HepG2 (cell line): ENCODE measurements around the gene ZSCAN31. TPM values are rescaled to one million over a fixed set of nuclear protein-coding genes. Genes with fewer than 3 reads are reported as not detected.

Experiments used
- MAZ ChIP-seq, 2 experiments: sonication (generic) in 1 of 2; formaldehyde crosslinking in 1 of 2; IDR thresholded peaks; 2 replicates each; pipeline versions ENCODE4 v1.5.0 to v1.6.1; 2012 to 2020; ENCODE audit warnings: low read depth in 2 of 2, mild to moderate bottlenecking in 2 of 2, borderline replicate concordance in 1 of 2, improper control_type of control experiment in 1 of 2, low read length in 1 of 2, missing genetic modification reagents in 1 of 2, moderate library complexity in 1 of 2
- NPAS2 ChIP-seq: sonication (generic); formaldehyde crosslinking; IDR thresholded peaks from 2 replicates; pipeline ENCODE4 v1.8.0; 2022; ENCODE audit warnings: mild to moderate bottlenecking, missing genetic modification reagents, borderline replicate concordance
- NRL ChIP-seq: sonication (generic); formaldehyde crosslinking; IDR thresholded peaks from 2 replicates; pipeline ENCODE4 v1.5.0; 2020; ENCODE audit warnings: missing genetic modification reagents, mild to moderate bottlenecking, moderate library complexity, borderline replicate concordance
- ONECUT2 ChIP-seq: sonication (generic); formaldehyde crosslinking; IDR thresholded peaks from 2 replicates; pipeline ENCODE4 v1.4.0; 2020; ENCODE audit warnings: missing genetic modification reagents
- TBL1XR1 ChIP-seq: fragments of 150-350 bp; IDR thresholded peaks from 2 replicates; pipeline ENCODE4 v1.6.1; 2014; ENCODE audit warnings: borderline replicate concordance, low read length; ENCODE audit not compliant: partially characterized antibody
- ZFX ChIP-seq: sonication (generic); formaldehyde crosslinking; IDR thresholded peaks from 2 replicates; pipeline ENCODE4 v1.4.0; 2020; ENCODE audit warnings: mild to moderate bottlenecking, low read depth, missing genetic modification reagents, moderate library complexity
- ZNF20 ChIP-seq: sonication (generic); formaldehyde crosslinking; IDR thresholded peaks from 2 replicates; pipeline ENCODE4 v1.4.0; 2020; ENCODE audit warnings: mild to moderate bottlenecking, moderate library complexity, missing genetic modification reagents
- ZNF567 ChIP-seq: sonication (generic); formaldehyde crosslinking; IDR thresholded peaks from 2 replicates; pipeline ENCODE4 v1.8.1; 2023; ENCODE audit warnings: mild to moderate bottlenecking, missing genetic modification reagents, borderline replicate concordance
- polyA plus RNA-seq, 8 experiments: library from polyadenylated mRNA; depleted of rRNA in 3 of 8; stranded (reverse) in 7 of 8; unstranded in 1 of 8; fragments of >200 nt; fragmentation: Illumina TruSeq in 4 of 8; extraction: Trizol in 4 of 8; gene quantifications; 2 replicates each; pipeline versions ENCODE4 v1.2.1 to v1.2.3, GENCODE V29; 2011 to 2016; ENCODE audit warnings: low read depth in 4 of 8, missing spikeins in 1 of 8, mixed read lengths in 1 of 8; ENCODE audit not compliant: insufficient read depth in 1 of 8
- total RNA-seq, 5 experiments: library from RNA; depleted of rRNA; stranded (reverse); fragments of >200 nt; fragmentation: Illumina TruSeq; extraction: Trizol; gene quantifications; 2 replicates each; pipeline ENCODE4 v1.2.3, GENCODE V29; 2016; ENCODE audit warnings: low read depth in 1 of 5
- TF ChIP-seq, protein P1 (sequence below): sonication (generic); formaldehyde crosslinking; IDR thresholded peaks from 2 replicates; pipeline ENCODE4 v1.5.0; 2020; ENCODE audit warnings: mild to moderate bottlenecking, missing genetic modification reagents
- TF ChIP-seq, protein P2 (sequence below): sonication (generic); formaldehyde crosslinking; conservative IDR thresholded peaks from 2 replicates; pipeline ENCODE4 v1.4.0; 2020; ENCODE audit warnings: mild to moderate bottlenecking, missing genetic modification reagents, moderate library complexity
- TF ChIP-seq, protein P3 (sequence below): sonication (generic); formaldehyde crosslinking; IDR thresholded peaks from 2 replicates; pipeline ENCODE4 v1.4.0; 2020; ENCODE audit warnings: missing genetic modification reagents, borderline replicate concordance
- TF ChIP-seq, protein P4 (sequence below): sonication (generic); formaldehyde crosslinking; IDR thresholded peaks from 2 replicates; pipeline ENCODE4 v1.5.1; 2020; ENCODE audit warnings: missing genetic modification reagents, mild to moderate bottlenecking, borderline replicate concordance
- TF ChIP-seq, protein P5 (sequence below): sonication (generic); formaldehyde crosslinking; IDR thresholded peaks from 2 replicates; pipeline ENCODE4 v1.4.0; 2020; ENCODE audit warnings: missing genetic modification reagents

ZSCAN31 gene
- total and polyA plus RNA-seq, 2 of the 13 experiments (the other 11 are each of a cell fraction or from before 2014, with no cell fraction given), result 5.3 to 6.2 TPM

DNA sequence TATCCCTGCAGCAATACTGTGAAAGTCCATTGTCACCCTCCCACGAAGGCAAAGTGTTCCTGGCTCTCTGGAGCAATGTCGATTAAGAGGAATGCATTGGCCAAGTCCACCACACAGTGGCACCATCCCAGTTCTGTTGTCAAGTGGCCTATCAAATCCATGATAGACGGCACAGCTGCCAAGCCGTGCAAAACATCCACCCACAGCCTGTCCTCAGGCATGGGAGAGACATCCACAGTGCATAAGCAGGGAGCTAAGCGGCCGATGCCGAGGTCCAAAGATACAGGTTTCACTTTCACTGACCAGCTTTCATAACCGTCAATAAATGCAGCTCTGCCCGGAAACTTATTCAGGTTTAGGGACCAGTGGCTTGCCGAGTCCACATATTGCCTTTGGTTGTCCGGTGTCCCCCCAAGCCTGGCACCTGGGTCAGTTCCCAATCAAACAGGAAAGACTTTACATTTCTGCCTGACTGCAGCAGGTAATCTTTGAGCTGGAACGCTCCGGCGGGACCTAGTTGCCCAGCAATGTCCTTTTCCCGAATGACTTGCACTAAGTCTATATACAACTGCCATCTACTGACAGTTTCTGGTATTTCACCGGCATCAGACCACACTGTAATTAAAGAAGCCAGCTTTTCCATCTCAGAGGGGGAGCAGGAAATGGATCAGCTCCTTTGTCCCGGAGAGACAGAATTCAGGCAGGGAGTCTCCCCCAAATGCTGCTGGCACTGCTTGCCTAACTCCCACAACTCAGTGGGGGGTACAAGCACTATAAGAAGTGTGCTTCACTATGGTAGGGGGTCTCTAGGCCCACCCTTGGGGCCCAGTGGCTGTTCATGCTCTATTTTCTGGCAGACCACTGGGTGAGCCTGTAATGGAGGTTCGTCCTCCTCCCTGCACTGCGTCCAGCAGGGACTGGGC, 20.1 kb upstream of the ZSCAN31 start (continued):
- TF ChIP-seq, protein P1, sequence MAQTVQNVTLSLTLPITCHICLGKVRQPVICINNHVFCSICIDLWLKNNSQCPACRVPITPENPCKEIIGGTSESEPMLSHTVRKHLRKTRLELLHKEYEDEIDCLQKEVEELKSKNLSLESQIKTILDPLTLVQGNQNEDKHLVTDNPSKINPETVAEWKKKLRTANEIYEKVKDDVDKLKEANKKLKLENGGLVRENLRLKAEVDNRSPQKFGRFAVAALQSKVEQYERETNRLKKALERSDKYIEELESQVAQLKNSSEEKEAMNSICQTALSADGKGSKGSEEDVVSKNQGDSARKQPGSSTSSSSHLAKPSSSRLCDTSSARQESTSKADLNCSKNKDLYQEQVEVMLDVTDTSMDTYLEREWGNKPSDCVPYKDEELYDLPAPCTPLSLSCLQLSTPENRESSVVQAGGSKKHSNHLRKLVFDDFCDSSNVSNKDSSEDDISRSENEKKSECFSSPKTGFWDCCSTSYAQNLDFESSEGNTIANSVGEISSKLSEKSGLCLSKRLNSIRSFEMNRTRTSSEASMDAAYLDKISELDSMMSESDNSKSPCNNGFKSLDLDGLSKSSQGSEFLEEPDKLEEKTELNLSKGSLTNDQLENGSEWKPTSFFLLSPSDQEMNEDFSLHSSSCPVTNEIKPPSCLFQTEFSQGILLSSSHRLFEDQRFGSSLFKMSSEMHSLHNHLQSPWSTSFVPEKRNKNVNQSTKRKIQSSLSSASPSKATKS (CRISPR knock-in tag), result no peak
- no peak for TF ChIP-seq ZNF20 (CRISPR knock-in tag)
- TF ChIP-seq, protein P2, sequence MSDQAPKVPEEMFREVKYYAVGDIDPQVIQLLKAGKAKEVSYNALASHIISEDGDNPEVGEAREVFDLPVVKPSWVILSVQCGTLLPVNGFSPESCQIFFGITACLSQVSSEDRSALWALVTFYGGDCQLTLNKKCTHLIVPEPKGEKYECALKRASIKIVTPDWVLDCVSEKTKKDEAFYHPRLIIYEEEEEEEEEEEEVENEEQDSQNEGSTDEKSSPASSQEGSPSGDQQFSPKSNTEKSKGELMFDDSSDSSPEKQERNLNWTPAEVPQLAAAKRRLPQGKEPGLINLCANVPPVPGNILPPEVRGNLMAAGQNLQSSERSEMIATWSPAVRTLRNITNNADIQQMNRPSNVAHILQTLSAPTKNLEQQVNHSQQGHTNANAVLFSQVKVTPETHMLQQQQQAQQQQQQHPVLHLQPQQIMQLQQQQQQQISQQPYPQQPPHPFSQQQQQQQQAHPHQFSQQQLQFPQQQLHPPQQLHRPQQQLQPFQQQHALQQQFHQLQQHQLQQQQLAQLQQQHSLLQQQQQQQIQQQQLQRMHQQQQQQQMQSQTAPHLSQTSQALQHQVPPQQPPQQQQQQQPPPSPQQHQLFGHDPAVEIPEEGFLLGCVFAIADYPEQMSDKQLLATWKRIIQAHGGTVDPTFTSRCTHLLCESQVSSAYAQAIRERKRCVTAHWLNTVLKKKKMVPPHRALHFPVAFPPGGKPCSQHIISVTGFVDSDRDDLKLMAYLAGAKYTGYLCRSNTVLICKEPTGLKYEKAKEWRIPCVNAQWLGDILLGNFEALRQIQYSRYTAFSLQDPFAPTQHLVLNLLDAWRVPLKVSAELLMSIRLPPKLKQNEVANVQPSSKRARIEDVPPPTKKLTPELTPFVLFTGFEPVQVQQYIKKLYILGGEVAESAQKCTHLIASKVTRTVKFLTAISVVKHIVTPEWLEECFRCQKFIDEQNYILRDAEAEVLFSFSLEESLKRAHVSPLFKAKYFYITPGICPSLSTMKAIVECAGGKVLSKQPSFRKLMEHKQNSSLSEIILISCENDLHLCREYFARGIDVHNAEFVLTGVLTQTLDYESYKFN, result 0 out of 2 replicates have a peak, but pooled peaks have one; percentile 26
- peak; percentile 65; the same call in 1 of the 2 replicates for TF ChIP-seq ZNF567 (CRISPR knock-in tag)
- TF ChIP-seq, protein P3, sequence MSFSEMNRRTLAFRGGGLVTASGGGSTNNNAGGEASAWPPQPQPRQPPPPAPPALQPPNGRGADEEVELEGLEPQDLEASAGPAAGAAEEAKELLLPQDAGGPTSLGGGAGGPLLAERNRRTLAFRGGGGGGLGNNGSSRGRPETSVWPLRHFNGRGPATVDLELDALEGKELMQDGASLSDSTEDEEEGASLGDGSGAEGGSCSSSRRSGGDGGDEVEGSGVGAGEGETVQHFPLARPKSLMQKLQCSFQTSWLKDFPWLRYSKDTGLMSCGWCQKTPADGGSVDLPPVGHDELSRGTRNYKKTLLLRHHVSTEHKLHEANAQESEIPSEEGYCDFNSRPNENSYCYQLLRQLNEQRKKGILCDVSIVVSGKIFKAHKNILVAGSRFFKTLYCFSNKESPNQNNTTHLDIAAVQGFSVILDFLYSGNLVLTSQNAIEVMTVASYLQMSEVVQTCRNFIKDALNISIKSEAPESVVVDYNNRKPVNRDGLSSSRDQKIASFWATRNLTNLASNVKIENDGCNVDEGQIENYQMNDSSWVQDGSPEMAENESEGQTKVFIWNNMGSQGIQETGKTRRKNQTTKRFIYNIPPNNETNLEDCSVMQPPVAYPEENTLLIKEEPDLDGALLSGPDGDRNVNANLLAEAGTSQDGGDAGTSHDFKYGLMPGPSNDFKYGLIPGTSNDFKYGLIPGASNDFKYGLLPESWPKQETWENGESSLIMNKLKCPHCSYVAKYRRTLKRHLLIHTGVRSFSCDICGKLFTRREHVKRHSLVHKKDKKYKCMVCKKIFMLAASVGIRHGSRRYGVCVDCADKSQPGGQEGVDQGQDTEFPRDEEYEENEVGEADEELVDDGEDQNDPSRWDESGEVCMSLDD, result no peak
- TF ChIP-seq, protein P4, sequence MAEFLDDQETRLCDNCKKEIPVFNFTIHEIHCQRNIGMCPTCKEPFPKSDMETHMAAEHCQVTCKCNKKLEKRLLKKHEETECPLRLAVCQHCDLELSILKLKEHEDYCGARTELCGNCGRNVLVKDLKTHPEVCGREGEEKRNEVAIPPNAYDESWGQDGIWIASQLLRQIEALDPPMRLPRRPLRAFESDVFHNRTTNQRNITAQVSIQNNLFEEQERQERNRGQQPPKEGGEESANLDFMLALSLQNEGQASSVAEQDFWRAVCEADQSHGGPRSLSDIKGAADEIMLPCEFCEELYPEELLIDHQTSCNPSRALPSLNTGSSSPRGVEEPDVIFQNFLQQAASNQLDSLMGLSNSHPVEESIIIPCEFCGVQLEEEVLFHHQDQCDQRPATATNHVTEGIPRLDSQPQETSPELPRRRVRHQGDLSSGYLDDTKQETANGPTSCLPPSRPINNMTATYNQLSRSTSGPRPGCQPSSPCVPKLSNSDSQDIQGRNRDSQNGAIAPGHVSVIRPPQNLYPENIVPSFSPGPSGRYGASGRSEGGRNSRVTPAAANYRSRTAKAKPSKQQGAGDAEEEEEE (CRISPR knock-in tag), result peak; percentile 74; the same call in 1 of the 2 replicates
- 0 out of 2 replicates have a peak, but pooled peaks have one; percentile 44 for TF ChIP-seq NRL
- no peak for TF ChIP-seq ONECUT2 (CRISPR knock-in tag)
- TF ChIP-seq TBL1XR1, result no peak
- peak; percentile 52; the same call in 1 of the 2 replicates for TF ChIP-seq ZFX (CRISPR knock-in tag)
- TF ChIP-seq NPAS2 (CRISPR knock-in tag), result no peak
- no peak for TF ChIP-seq MAZ (IDR thresholded peaks at IDR 0.05; ENCODE audit: borderline replicate concordance, low read depth, low read length)
- TF ChIP-seq MAZ (CRISPR knock-in tag; IDR thresholded peaks at IDR 0.05; ENCODE audit: low read depth), result peak; percentile 58
- TF ChIP-seq, protein P5, sequence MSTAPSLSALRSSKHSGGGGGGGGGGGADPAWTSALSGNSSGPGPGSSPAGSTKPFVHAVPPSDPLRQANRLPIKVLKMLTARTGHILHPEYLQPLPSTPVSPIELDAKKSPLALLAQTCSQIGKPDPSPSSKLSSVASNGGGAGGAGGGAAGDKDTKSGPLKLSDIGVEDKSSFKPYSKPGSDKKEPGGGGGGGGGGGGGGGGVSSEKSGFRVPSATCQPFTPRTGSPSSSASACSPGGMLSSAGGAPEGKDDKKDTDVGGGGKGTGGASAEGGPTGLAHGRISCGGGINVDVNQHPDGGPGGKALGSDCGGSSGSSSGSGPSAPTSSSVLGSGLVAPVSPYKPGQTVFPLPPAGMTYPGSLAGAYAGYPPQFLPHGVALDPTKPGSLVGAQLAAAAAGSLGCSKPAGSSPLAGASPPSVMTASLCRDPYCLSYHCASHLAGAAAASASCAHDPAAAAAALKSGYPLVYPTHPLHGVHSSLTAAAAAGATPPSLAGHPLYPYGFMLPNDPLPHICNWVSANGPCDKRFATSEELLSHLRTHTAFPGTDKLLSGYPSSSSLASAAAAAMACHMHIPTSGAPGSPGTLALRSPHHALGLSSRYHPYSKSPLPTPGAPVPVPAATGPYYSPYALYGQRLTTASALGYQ (CRISPR knock-in tag), result no peak
